ENCODE measurements around the gene TMEM209.
"Not testable (repeated sequence)": the region's sequence is repeated elsewhere in the genome, so short reads cannot be mapped to it uniquely, and the experiment has no call there.

TMEM209 gene

DNA sequence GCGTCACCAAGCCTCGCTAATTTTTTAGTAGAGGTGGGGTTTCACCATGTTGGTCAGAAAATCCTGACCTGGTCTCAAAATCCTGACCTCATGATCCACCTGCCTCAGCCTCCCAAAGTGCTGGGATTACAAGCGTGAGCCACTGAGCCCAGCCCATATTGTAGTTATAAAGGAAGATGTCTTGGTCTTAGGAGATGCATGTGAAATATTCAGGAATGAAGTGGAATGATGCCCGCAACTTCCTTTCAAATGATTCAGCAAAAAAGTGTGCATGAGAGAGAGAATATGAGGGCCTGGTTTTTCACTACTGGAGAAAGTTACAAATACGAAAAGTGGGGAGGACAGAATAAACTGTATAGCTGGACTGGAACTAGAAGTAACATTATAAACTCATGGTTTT is 15.9 kb downstream of the TMEM209 start:
- no peak for DNase-seq (ENCODE audit: low read depth in 1 of 2, low spot score in 1 of 2)
- no peak for TF ChIP-seq REST (IDR thresholded peaks at IDR 0.05; ENCODE audit: insufficient replicate concordance, low read depth)
- TF ChIP-seq SPI1 (IDR thresholded peaks at IDR 0.05; ENCODE audit: borderline replicate concordance, low read depth) = no peak
- TF ChIP-seq POLR2AphosphoS5 (IDR thresholded peaks at IDR 0.05; ENCODE audit: low read depth) = no peak
- TF ChIP-seq, protein P1, sequence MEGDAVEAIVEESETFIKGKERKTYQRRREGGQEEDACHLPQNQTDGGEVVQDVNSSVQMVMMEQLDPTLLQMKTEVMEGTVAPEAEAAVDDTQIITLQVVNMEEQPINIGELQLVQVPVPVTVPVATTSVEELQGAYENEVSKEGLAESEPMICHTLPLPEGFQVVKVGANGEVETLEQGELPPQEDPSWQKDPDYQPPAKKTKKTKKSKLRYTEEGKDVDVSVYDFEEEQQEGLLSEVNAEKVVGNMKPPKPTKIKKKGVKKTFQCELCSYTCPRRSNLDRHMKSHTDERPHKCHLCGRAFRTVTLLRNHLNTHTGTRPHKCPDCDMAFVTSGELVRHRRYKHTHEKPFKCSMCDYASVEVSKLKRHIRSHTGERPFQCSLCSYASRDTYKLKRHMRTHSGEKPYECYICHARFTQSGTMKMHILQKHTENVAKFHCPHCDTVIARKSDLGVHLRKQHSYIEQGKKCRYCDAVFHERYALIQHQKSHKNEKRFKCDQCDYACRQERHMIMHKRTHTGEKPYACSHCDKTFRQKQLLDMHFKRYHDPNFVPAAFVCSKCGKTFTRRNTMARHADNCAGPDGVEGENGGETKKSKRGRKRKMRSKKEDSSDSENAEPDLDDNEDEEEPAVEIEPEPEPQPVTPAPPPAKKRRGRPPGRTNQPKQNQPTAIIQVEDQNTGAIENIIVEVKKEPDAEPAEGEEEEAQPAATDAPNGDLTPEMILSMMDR (IDR thresholded peaks at IDR 0.05; ENCODE audit: insufficient read depth, low read length) = no peak
- no peak for TF ChIP-seq GABPA (IDR thresholded peaks at IDR 0.05; ENCODE audit: low read depth)
- no peak overlapping the region for H3K27ac ChIP-seq (replicated peaks)
- H3K4me3 ChIP-seq (replicated peaks; ENCODE audit: insufficient read depth, low read length) = no peak overlapping the region
- H3K27me3 ChIP-seq (ENCODE audit: insufficient read depth, poor library complexity, severe bottlenecking) = no peaks in the 10 kb centered on the region

- DNase-seq (ENCODE audit: low read depth in 1 of 2, low spot score in 1 of 2) = no peak
- Histone ChIP-seq H3K4me3 (replicated peaks; ENCODE audit: insufficient read depth, low read length) (no peak overlapping the region), H3K27ac (replicated peaks) (no peak overlapping the region), H3K27me3 (ENCODE audit: insufficient read depth, poor library complexity, severe bottlenecking) (no peaks in the 10 kb centered on the region)
- TF ChIP-seq GABPA (IDR thresholded peaks at IDR 0.05; ENCODE audit: low read depth) = no peak
- TF ChIP-seq SPI1 (IDR thresholded peaks at IDR 0.05; ENCODE audit: borderline replicate concordance, low read depth) = no peak
- TF ChIP-seq POLR2AphosphoS5 (IDR thresholded peaks at IDR 0.05; ENCODE audit: low read depth) = no peak
- no peak for TF ChIP-seq REST (IDR thresholded peaks at IDR 0.05; ENCODE audit: insufficient replicate concordance, low read depth)
- TF ChIP-seq, protein P1 (IDR thresholded peaks at IDR 0.05; ENCODE audit: insufficient read depth, low read length) = no peak
Measured at GRCh38 chr7:130187360-130187759, 17.8 kb downstream of the TMEM209 start.

GRCh38 chr7:130184349-130184748 is 20.9 kb downstream of the TMEM209 start:
- not testable (repeated sequence) for H3K27ac ChIP-seq (replicated peaks); H3K4me3 ChIP-seq (replicated peaks; ENCODE audit: insufficient read depth, low read length); DNase-seq (ENCODE audit: low read depth in 1 of 2, low spot score in 1 of 2); H3K27me3 ChIP-seq (ENCODE audit: insufficient read depth, poor library complexity, severe bottlenecking)

DNA sequence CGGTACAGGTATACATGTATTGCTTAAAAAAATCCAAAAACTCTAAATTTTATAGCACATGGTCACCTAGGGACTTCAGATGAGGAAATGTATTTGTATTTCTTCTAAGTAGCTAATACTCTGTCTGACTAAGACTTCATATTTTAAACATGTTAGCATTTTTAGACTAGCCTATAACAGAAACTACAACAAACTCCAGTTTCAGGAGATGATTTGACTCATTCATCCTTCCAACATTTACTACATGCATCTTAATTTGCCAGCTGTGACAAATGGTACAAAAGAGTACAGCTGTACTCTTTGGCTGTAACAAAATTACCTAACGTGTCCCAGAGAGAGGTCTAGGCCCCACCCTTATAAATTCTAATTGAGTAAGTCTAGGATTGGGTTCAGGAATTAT is 22.2 kb downstream of the TMEM209 start:
- TF ChIP-seq REST (IDR thresholded peaks at IDR 0.05; ENCODE audit: insufficient replicate concordance, low read depth) = no peak
- TF ChIP-seq SPI1 (IDR thresholded peaks at IDR 0.05; ENCODE audit: borderline replicate concordance, low read depth) = no peak
- TF ChIP-seq, protein P1 (IDR thresholded peaks at IDR 0.05; ENCODE audit: insufficient read depth, low read length) = no peak
- TF ChIP-seq POLR2AphosphoS5 (IDR thresholded peaks at IDR 0.05; ENCODE audit: low read depth) = no peak
- no peak for TF ChIP-seq GABPA (IDR thresholded peaks at IDR 0.05; ENCODE audit: low read depth)
- no peak overlapping the region for H3K27ac ChIP-seq (replicated peaks)
- DNase-seq (ENCODE audit: low read depth in 1 of 2, low spot score in 1 of 2) = no peak
- no peaks in the 10 kb centered on the region for H3K27me3 ChIP-seq (ENCODE audit: insufficient read depth, poor library complexity, severe bottlenecking)
- no peak overlapping the region for H3K4me3 ChIP-seq (replicated peaks; ENCODE audit: insufficient read depth, low read length)

Data from HL-60 (cell line).